Activated CD4-positive, alpha-beta T cell treated with anti-CD3 and anti-CD28 coated beads, Interleukin-2, amount 50 U/mL, for 4 hours (primary cell): ENCODE measurements around the gene TPRG1.

Experiments used
- DNase-seq, 2 experiments: peaks; one replicate each; pipeline ENCODE4 v3.0.0-alpha.2; 2020

The TPRG1 gene

GRCh38 chr3:189233225-189233858 lies 61.6 kb downstream of the TPRG1 start:
- DNase-seq = no peak

DNA sequence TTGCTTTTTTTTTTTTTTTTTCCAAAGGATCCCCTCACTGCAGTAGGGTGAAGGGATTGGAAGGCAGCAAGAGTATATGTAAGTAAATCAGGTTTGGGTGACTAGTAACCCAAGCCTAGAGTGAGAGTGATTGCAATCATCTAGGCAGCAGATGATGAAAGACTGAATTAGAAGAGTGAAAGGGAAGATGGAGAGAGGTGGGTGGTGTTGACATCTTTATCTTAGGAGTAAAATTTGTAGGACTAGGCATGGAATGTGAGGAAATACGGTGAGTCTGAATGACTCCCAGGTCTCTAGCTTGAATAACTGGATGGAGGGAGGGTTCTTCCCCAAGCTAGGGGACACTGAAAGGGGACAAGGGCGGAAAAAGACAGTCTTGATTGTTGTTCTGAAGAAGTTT lies 63.4 kb downstream of the TPRG1 start:
- DNase-seq = no peak

DNA sequence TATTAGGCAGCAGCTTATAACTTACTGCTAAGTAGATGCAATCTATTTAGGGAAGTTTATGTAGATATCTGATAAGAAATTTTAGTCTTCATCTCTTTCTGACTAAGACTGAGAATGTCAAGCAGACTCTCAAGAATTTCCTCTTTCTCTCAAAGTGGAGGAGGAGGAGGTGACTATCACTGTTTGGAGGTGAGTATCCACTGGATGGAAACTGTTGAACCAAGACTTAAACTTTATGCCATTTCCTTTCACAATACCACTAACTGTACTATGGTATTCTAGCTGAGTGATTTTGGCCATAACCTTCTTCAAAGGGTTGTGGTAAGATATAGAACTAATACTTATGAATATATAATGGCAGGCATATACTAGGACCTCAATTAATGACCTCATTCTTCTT lies 64.6 kb downstream of the TPRG1 start:
- no peak for DNase-seq

DNA sequence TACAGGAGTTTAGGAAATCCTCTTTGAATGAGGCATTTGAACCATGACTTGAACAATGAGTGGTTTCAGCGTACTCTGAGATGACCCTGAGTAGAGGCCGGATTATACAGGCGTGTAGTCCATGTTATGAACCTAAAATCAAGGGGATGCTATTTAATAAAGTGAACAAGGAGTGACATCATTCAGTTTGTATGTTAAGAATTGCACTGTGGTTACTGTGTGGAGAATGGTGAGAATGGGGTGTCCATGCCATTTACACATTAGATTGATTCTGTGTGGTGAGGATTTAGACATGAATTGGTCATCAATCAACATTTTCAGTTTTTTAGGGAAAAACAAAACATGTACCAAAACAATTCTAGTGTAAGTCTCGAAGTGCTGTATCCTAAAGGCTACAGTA lies 65.8 kb downstream of the TPRG1 start:
- DNase-seq = no peak

DNA sequence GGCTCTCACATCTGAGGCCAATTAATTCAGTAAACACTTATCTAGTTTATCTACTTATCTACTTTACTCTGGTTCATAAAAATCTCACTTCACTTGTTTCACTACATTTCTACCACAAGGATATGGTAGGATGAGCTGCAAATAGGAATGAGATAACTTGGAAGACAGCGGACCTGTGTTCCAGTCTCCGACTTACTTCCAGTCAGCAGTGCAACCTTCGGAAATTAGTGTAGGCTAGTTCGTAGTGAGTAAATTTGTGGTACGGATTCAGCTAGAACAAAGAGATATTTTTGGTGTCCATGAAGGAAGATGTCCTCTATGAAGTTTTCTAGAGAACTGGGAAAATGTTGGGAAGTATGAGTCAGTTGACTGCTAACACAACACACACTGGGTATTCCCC lies 66.3 kb downstream of the TPRG1 start:
- no peak for DNase-seq

GRCh38 chr3:189239616-189240015 lies 67.8 kb downstream of the TPRG1 start:
- no peak for DNase-seq

GRCh38 chr3:189249987-189250386 lies 78.2 kb downstream of the TPRG1 start:
- DNase-seq = no peak

- DNase-seq = no peak
Measured at GRCh38 chr3:189258261-189258660, 86.5 kb downstream of the TPRG1 start.

- no peak for DNase-seq
Measured at GRCh38 chr3:189260556-189261493, 89.1 kb downstream of the TPRG1 start.

DNA sequence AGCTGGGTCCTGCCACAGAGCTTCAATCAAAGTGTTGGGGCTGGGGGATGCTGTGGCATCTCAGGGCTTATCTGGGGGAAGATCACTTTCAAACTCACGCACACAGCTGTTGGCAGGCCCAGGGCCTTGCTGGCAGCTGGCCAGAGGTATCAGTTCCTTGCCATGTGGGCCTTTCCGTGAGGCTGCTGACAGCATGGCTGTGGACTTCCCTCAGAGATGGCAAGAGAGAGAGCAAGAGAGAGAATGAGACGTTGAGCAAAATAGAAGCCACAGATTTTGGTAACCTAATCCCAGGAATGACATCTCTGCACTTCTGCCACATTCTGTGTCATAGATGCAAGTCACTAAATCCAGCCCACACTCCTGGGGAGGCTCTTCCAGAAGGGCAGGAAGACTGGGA lies 91.0 kb downstream of the TPRG1 start:
- DNase-seq = no peak

GRCh38 chr3:189267981-189268613 lies 96.3 kb downstream of the TPRG1 start:
- DNase-seq = no peak

DNA sequence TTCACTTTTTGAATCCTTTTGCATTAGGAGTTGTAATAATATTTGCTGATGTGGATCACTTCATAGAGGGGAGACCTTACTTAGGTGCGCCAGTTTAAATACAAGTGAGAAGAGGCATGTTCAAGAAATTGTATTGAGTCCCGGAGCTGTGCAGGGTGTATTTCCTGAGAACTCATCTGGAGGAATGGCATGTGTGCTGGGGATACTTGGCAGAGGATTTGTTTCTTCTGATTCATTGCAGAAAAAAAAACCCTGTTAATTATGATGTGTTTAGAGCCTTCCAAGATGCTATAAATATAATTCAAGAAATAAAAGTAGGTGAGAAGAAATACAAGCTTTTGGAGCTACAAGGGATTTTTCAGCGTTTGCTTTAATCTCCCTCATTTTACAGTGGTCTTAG lies 97.6 kb downstream of the TPRG1 start:
- no peak for DNase-seq

DNA sequence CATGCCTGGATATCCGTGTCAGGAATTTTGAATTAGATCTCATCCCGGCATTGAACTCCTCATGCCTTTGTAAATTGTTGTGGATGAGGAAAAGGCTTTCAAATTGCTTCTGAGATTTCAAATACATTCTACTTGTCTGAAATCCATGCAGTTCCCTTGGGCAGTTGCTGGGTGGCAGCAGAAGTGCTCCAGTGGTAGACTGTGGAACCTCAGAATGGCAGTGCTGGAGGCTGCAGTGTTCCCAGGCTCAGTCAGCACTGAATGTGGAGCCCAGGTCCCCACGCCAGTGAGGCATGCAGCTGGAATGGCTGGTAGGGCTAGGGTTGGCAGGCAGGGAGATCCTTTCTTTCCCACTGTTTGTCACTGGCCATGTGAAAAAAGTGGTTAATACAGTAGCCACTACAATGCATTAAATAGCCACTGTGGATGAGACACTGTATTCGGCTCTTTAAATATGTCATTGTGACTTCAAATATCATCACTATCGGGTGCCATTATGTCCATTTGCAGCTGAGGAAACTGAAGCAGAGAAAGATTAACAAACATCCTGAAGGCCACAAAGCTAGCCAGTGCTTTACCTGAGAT lies 98.6 kb downstream of the TPRG1 start:
- peak; percentile 13 to 14 for DNase-seq

DNA sequence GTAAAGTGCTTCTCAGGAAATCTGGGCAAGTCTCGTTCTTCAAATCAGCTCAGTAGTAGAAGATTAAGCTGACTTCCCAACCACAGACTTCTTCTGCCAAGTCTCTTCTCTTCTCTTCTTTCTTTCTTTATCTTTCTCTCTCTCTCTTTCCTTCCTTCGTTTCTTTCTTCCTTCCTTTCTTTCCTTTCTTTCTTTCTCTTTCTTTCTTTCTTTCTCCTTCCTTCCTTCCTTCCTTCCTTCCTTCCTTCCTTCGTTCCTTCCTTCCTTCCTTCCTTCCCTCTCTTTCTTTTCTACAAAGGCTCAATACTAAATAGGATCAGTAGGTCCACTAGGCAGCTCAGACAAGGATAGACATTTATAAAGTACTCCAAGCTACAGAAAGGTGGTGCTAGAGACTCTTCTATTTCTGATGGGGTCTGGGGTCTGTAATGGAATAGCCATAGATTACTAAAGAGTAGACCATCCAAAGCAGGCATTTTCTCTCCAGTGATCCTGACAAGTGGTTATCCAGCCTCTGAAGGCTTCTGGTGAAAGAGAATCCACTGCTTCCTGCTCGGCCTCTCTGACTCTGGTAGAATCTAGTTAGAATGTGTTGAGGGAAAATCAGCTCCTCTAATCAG lies 100.8 kb downstream of the TPRG1 start:
- no peak for DNase-seq

- no peak for DNase-seq
Measured at GRCh38 chr3:189273736-189274135, 102.0 kb downstream of the TPRG1 start.

DNA sequence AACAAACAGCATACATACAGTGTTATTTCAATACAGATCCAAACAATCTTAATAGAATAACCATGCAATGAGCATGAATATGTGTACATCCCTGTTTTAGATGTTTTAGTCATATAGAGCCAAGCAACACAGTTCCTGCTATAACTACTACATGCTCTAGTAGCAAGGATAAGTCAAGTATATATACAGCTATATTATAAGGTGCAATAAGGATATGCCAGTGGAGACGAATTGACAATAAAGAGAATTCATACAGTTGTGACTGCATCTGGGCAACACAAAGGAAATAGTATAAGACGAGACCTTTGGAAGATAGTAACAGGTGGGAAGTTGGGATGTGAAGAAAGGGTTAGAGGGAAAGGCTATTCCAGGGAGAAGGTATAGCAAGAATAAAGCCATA lies 103.4 kb downstream of the TPRG1 start:
- DNase-seq = no peak

GRCh38 chr3:189275852-189276251 lies 104.1 kb downstream of the TPRG1 start:
- DNase-seq = no peak

DNA sequence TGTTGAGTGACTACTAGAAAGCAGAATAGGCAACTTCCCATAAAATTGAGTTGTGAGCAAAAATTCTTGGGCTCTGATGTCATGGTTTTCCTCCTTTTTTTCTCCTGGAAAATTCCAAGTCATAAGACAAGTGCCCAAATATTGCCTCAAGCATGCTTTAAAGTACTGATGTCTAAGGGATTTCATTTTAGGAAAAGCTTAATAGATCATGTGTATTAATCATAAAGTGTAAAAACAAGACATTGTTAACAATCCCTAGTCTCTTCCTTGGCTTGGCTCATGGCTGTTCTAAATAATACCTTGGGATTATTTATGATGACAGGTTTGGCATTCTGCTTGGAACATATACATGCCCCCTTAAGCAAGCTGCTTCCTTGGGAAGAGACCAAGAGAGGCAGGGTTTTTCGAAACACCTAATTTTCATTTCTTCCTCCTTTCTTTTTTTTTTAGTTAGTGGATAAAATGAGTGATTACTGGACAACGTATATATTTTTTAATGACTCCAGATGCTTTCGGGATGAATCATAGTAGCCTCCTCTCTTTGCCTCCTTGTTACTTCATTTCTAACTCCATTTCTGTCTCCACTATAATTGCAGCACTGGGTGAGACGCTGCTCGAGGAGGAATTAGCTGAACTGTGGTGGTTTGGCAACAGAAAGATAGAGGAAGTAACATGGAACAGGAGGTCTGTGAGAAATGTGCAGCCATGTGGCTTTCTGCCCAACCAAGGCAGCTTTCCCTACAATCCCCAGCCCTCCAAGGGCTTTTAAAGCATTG lies 104.9 kb downstream of the TPRG1 start:
- no peak for DNase-seq

DNA sequence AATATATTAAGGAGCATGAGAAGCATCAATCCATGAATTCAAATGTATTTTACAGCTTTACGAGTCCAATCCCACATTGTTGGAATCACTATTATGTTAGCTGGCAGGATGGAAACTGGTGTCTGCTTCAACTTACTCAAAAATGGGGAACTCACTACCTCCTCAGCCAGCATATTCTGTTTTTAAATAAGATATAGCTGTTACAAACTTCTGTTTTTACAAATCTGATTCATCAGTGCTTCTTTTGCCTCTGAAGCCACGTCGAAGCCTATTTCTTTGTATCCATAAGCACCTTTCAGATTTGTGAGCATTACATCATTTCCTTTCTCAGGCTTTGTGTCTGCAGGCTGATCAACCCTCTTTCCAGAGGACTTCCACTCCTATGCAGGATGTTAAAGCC lies 105.9 kb downstream of the TPRG1 start:
- DNase-seq = no peak

GRCh38 chr3:189278221-189278620 lies 106.5 kb downstream of the TPRG1 start:
- DNase-seq = no peak

DNA sequence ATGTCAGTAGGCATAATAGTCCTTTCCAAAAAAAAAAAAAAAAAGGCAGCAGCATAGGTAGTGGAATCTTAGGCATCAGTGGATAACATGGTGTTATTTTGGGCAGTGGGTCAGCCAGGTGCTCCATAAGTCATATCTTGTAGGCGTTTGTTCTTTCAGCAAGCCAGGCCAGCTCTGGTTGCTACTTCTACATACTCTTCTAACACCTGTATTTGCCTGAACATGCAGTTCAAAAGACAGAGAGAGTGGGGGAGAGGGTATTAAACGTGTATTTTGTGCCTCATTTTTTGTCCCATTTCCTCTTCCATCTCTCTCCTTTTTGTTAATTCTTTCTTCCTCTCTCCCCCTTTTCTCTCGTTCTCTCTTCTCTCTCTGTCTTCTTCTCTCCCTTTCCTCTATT lies 110.4 kb downstream of the TPRG1 start:
- no peak for DNase-seq

GRCh38 chr3:189282741-189283140 lies 111.0 kb downstream of the TPRG1 start:
- DNase-seq = no peak
